Activated CD4-positive, alpha-beta T cell treated with anti-CD3 and anti-CD28 coated beads, Interleukin-2, amount 50 U/mL, for 1 hour (primary cell): ENCODE measurements around the gene MANBA.
"Not testable (repeated sequence)": the region's sequence is repeated elsewhere in the genome, so short reads cannot be mapped to it uniquely, and the experiment has no call there.

ENCODE experiments used
- DNase-seq: peaks from one replicate; pipeline ENCODE4 v3.0.0-alpha.2; 2020

Gene MANBA

GRCh38 chr4:102718833-102719575, 41.8 kb downstream of the MANBA start:
- DNase-seq, result not testable (repeated sequence)

GRCh38 chr4:102717448-102718092, 43.2 kb downstream of the MANBA start:
- no peak for DNase-seq

GRCh38 chr4:102715057-102715456, 45.7 kb downstream of the MANBA start:
- DNase-seq, result no peak

GRCh38 chr4:102713774-102714173, 47.0 kb downstream of the MANBA start:
- DNase-seq, result not testable (repeated sequence)

GRCh38 chr4:102713096-102713495, 47.7 kb downstream of the MANBA start:
- DNase-seq, result no peak

- no peak for DNase-seq
Observed at GRCh38 chr4:102710986-102711385, 49.8 kb downstream of the MANBA start.

GRCh38 chr4:102709060-102709459, 51.7 kb downstream of the MANBA start:
- not testable (repeated sequence) for DNase-seq

- DNase-seq, result no peak
Observed at GRCh38 chr4:102707150-102707549, 53.6 kb downstream of the MANBA start.

- no peak for DNase-seq
Observed at GRCh38 chr4:102705391-102705935, 55.3 kb downstream of the MANBA start.

GRCh38 chr4:102696758-102697157, 64.0 kb downstream of the MANBA start:
- DNase-seq, result no peak

GRCh38 chr4:102694791-102695190, 66.0 kb downstream of the MANBA start:
- DNase-seq, result no peak

GRCh38 chr4:102693861-102694260, 66.9 kb downstream of the MANBA start:
- no peak for DNase-seq

- no peak for DNase-seq
Observed at GRCh38 chr4:102693262-102693850, 67.4 kb downstream of the MANBA start.

- DNase-seq, result no peak
Observed at GRCh38 chr4:102692474-102692873, 68.3 kb downstream of the MANBA start.

- DNase-seq, result no peak
Observed at GRCh38 chr4:102687982-102688433, 72.8 kb downstream of the MANBA start.

- no peak for DNase-seq
Observed at GRCh38 chr4:102687373-102687981, 73.3 kb downstream of the MANBA start.

- DNase-seq, result no peak
Observed at GRCh38 chr4:102685768-102686167, 75.0 kb downstream of the MANBA start.

GRCh38 chr4:102684610-102685052, 76.1 kb downstream of the MANBA start:
- no peak for DNase-seq

- no peak for DNase-seq
Observed at GRCh38 chr4:102683881-102684609, 76.7 kb downstream of the MANBA start.

- no peak for DNase-seq
Observed at GRCh38 chr4:102678695-102679335, 82.0 kb downstream of the MANBA start.

GRCh38 chr4:102678107-102678506, 82.7 kb downstream of the MANBA start:
- DNase-seq, result no peak

- DNase-seq, result no peak
Observed at GRCh38 chr4:102675141-102675540, 85.6 kb downstream of the MANBA start.
